Dedifferentiated amniotic fluid mesenchymal stem cell (primary cell): ENCODE data around the gene STAC.
"Not testable (repeated sequence)": the region's sequence is repeated elsewhere in the genome, so short reads cannot be mapped to it uniquely, and the experiment has no call there.

Experiments used
- DNase-seq: peaks from one replicate; pipeline ENCODE4 v3.0.0-alpha.2; 2016; ENCODE audit errors: extremely low spot score

The STAC gene

GRCh38 chr3:36519682-36520081 is 139.4 kb downstream of the STAC start:
- DNase-seq: no peak

GRCh38 chr3:36520241-36521006 is 140.1 kb downstream of the STAC start:
- DNase-seq: no peak

- no peak for DNase-seq
Measured at GRCh38 chr3:36521007-36521379, 140.7 kb downstream of the STAC start.

- no peak for DNase-seq
Measured at GRCh38 chr3:36524560-36524959, 144.3 kb downstream of the STAC start.

GRCh38 chr3:36525115-36525801 is 145.0 kb downstream of the STAC start:
- peak; percentile 20 for DNase-seq

- no peak for DNase-seq
Measured at GRCh38 chr3:36538136-36538749, 157.9 kb downstream of the STAC start.

- peak; percentile 34 for DNase-seq
Measured at GRCh38 chr3:36540888-36541518, 160.7 kb downstream of the STAC start.

GRCh38 chr3:36542186-36542585 is 161.9 kb downstream of the STAC start:
- DNase-seq: no peak

- DNase-seq: no peak
Measured at GRCh38 chr3:36543276-36543997, 163.1 kb downstream of the STAC start.

GRCh38 chr3:36546226-36546625 is 165.9 kb downstream of the STAC start:
- no peak for DNase-seq

GRCh38 chr3:36548712-36549111 is 168.4 kb downstream of the STAC start:
- no peak for DNase-seq

GRCh38 chr3:36557021-36557707 is 176.9 kb downstream of the STAC start:
- DNase-seq: no peak

GRCh38 chr3:36557708-36558421 is 177.6 kb downstream of the STAC start:
- DNase-seq: no peak

- no peak for DNase-seq
Measured at GRCh38 chr3:36558961-36559360, 178.7 kb downstream of the STAC start.

- no peak for DNase-seq
Measured at GRCh38 chr3:36560685-36561084, 180.4 kb downstream of the STAC start.

- no peak for DNase-seq
Measured at GRCh38 chr3:36561601-36562000, 181.3 kb downstream of the STAC start.

GRCh38 chr3:36562945-36563344 is 182.6 kb downstream of the STAC start:
- DNase-seq: no peak

GRCh38 chr3:36575241-36575640 is 194.9 kb downstream of the STAC start:
- DNase-seq: no peak

GRCh38 chr3:36578418-36578817 is 198.1 kb downstream of the STAC start:
- DNase-seq: not testable (repeated sequence)

- DNase-seq: no peak
Measured at GRCh38 chr3:36579746-36580145, 199.4 kb downstream of the STAC start.

GRCh38 chr3:36580716-36581115 is 200.4 kb downstream of the STAC start:
- DNase-seq: no peak
